GM18517 (cell line): ENCODE results near the gene SAG.
"Not testable (repeated sequence)": the region's sequence is repeated elsewhere in the genome, so short reads cannot be mapped to it uniquely, and the experiment has no call there.

Experiments used
- ATAC-seq: cut with Tn5 transposase; IDR thresholded peaks from one replicate; pipeline ENCODE4 v1.9.1; 2021; ENCODE audit warnings: mild to moderate bottlenecking, moderate library complexity; ENCODE audit not compliant: unreplicated experiment

The SAG gene

DNA sequence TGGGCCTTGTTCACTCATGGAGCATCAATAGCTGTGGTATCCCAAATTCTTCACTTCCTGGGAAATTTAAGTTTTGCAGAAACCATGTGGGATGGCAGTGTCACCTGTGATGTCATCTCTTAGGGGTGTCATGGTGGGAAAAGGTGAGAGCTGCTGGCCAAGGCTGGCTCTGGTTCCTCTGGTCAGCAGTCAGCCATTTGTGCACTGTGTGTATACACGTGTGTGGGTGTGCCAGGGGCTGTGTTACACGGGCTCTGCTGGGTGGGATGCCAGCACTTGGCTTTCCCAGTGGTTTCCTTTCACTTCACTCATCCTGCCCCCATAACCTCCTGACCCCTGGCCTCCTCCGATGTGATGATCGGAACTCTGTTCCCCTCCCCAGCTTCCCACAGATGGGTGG is 21.3 kb downstream of the SAG start:
- no peak for ATAC-seq

DNA sequence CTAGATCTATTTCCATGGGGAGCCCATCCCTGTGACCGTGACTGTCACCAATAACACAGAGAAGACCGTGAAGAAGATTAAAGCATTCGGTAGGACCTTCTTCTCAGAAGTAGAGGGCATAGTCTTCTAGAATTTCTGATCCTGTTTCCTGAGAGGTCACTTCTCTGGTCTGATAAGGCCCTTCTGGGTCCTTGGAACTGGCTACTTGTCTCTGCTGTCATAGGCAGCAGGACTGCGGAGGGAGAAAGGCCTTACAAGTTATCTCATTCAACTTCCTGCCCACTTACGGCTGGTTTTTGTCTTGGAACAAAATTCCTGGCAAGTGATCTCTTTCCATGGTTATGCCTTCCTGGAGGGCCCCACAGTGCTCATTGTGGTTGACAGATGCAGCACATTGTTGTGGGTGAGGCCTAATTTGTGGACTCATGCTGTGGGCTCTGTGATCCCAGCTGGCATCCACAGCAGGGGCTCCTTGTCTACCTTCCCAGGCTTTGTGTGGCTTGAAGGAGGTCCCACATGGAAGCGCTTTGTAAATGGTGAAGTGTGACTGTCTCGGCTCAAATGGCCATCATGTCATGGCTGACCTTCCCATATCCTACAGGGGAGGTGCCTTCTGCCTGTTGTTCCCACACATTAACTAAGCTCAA is 22.0 kb downstream of the SAG start:
- no peak for ATAC-seq

DNA sequence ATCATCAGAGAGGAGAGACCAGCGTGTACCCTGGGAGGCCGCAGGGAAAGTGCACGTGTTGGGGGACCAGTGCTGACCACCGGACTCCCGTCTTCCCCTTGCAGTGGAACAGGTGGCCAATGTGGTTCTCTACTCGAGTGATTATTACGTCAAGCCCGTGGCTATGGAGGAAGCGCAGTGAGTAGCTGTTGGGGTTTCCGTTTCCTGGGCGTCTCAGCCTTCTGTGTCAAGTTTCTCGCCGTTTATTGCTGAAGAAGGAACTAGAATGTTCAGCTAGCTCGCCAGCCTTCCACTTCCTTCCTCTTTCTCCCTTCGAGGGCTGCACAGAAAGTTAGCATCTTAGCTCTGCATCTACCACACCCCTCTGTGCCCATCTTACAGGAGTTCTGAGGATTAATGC is 23.9 kb downstream of the SAG start:
- peak; percentile 89 for ATAC-seq

DNA sequence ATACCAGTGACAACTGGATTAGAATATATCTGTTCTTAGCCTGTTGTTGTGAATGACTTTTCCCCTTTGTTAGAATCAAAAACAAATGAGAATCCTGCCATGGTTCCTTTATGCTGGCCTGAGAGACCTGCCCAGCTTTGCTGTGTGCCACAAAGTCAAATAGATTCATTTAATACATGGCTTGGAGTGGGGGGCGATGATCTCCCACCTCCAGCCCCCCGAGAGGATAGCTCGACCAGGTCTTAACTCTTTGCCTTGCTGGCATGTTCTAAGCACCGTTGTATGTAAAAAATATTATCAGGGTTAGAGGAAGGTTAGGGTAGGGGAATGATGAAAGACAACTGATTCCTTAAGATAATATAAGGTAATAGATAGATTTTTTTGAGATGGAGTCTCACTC is 24.5 kb downstream of the SAG start:
- no peak for ATAC-seq

DNA sequence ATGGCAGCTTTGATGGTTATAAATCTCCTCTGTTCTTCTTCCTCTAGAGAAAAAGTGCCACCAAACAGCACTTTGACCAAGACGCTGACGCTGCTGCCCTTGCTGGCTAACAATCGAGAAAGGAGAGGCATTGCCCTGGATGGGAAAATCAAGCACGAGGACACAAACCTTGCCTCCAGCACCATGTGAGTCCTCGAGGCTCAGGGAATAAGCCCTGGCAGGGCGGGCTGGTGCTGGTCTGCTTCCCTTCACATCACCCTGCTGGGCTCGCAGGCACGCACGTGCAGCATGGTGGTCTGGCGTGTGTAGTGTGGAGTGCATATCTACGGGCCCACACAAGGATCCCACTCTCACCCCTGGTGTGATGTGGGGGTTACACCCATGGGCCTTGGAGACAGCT is 27.3 kb downstream of the SAG start:
- no peak for ATAC-seq

DNA sequence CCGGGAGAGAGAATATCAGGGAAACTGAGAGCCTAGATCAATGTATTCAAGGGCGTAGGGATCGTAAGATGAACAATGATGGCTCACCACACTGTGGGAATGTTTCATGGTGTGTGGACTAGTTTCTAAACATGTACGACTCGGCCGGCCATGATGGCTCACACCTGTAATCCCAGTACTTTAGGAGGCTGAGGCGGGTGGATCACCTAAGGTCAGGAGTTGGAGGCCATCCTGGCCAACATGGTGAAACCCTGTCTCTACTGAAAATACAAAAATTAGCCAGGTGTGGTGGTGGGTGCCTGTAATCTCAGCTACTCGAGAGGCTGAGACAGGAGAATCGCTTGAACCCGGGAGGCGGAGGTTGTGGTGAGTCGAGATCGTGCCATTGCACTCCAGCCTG is 28.5 kb downstream of the SAG start:
- not testable (repeated sequence) for ATAC-seq

DNA sequence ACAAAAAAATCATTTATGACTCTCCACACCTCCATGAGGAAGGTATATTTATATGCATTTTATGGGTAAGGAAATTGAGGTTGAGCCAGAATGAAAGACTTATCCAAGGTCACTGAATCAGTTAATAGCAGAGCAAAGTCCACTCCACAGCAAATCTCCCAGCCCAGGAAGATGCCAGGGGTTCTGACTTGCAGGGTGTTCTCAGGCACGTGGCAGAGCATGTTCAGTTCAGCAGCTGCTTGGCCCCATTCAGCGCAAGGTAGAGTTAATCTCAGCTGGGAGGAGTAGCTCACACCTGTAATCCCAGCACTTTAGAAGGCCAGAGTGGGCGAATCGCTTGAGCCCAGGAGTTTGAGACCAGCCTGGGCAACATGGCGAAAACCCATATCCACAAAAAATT is 28.9 kb downstream of the SAG start:
- no peak for ATAC-seq

DNA sequence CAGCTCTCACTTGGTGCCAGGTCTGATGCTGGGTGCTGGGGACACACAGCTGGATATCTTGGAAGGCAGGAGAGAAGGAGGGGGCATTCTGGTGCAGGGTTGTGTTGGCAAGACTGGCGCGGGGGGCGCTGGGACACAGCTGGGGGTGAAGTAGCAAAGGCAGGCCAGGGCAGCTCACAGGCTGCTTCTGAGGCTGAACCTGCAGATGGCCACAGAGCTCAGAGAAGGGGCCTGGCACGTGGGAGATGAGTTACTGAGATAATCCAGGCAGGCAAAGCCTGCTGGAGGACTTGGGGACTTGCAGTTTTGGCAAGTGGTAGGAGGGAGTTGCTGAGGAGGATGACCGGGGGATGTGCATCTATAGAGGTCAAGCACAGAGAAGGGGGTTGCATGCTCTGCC is 30.4 kb downstream of the SAG start:
- no peak for ATAC-seq

DNA sequence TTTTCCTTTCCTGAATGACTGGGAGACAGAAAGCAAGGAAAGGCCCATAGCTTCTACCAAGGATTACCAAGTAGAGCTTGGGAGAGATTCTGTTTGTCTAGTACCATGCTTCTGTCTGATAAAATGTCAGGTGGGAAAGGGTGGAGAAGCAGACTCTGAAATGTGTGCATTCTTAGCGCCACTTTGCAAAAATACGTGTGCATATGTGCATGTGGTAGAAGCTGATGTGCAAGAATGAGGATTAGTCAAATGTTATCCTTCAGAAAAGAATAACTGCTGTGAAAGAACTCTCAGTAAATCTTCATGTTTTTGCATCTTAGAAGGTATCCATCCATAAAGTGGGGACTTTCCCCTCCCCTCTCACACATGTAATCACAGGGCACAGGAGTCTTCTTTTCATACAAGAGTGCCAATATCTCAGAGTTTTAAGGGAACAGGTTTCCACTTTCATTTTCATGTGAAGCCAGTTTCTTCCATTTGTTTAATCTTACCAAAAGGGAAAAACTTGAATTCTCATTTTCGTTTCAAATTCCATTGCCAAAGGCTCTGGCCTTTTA is 31.3 kb downstream of the SAG start:
- ATAC-seq, result no peak

DNA sequence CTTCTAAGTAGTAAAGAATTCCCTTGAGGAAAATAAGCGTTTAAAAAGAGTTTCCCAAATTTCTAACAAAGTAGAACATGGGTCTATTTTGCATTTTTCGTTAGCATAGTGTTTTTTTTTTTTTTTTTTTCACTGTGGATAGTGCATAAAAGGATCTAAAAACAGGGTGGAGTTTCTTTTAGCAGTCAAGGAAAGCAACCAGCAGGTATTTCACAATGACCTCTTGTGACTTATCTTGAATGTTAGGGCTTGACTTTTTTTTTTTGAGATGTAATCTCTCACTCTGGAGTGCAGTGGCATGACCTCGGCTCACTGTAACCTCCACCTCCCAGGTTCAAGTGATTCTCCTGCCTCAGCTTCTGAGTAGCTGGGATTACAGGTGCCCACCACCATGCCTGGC is 31.8 kb downstream of the SAG start:
- no peak for ATAC-seq

DNA sequence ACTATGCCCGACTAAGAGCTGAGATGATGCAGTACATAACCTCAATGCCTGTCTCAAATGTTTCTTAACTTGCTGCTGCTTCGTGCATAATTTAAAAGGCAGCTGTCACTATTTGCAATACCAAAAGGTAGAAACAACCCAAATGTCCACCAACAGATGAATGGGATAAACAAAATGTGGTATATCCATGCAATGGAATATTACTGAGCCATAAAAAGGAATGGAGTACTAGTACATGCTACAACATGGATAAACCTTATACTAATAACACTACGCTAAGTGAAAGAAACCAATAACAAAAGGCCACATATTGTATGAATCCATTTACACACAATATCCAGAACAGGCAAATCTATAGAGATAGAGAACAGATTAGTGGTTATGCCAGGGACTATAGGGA is 33.7 kb downstream of the SAG start:
- no peak for ATAC-seq

DNA sequence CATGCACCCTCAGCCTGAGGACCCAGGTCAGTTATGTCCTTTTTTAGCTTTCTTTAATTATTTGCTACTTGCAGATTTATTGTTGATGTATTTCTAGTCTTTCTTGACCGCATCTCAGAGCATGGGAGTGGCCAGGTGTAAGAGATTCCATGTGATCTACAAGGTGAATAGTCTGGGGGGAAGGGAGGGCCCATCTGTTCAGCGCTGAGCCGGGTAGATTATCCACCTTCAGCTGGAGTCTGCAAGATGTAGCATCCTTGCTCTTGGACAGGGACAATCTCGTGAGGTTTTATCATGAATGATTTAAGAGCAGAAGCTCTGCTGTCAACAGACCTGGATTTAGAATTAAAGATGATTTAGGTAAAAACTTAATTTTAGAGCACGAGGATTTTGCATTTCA is 34.7 kb downstream of the SAG start:
- ATAC-seq, result no peak

DNA sequence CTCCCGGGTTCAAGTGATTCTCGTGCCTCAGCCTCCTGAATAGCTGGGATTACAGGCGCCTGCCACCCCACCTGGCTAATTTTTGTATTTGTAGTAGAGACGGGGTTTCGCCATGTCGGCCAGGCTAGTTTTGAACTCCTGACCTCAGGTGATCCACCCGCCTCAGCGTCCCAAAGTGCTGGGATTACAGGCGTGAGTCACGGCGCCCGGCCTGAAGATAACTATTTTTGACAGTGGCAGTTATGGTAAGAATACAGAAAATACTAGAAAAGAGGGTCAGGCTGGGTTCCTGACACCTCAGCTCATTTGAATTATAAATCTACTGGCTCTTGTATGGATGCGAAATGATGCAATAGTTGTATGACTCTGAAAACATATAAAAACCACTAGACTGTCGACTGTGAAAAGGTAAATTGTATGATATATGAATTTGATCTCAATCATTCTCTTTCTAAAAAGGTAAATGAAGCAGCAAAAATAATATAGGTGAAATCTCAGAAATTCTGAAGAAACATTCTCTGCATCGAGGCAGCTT is 35.6 kb downstream of the SAG start:
- no peak for ATAC-seq

DNA sequence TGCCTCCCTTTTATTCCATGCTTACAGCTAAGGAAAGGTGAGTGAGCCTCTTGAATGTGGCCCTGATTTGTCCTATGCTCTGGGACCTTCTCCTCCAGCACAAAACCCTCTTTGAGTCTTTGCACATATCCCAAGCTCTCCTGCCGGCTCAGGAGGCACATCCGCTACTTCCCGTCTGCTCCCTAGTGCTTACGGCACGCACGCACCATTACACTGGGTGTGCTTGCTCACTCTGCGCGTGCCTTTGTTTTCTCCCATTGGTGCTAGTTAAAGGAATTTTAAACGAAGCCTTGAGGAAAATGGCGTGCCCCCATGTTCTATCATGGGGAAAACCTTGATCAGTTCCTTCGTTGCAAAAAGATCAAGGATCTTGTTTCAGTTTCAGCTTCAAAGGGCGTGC is 38.8 kb downstream of the SAG start:
- no peak for ATAC-seq

DNA sequence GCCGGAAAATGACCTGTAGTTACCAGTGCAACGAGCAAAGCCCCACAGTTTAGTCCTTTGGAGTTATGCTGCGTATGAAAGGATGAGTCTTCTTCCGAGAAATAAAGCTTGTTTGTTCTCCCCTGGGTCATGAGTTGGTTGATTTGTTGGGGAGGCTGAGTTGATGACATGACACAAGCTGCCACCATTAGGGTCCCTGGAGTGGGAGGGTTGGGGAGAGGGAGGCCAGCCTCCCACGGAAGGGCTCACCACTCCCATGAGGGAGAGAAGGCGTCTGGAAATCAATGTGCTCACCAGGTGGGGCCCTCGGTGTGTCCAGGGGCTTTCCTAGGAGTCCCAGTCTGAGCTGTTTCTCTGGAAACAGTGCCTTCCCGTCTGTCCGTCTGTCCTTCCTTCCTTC is 39.3 kb downstream of the SAG start:
- ATAC-seq, result no peak

DNA sequence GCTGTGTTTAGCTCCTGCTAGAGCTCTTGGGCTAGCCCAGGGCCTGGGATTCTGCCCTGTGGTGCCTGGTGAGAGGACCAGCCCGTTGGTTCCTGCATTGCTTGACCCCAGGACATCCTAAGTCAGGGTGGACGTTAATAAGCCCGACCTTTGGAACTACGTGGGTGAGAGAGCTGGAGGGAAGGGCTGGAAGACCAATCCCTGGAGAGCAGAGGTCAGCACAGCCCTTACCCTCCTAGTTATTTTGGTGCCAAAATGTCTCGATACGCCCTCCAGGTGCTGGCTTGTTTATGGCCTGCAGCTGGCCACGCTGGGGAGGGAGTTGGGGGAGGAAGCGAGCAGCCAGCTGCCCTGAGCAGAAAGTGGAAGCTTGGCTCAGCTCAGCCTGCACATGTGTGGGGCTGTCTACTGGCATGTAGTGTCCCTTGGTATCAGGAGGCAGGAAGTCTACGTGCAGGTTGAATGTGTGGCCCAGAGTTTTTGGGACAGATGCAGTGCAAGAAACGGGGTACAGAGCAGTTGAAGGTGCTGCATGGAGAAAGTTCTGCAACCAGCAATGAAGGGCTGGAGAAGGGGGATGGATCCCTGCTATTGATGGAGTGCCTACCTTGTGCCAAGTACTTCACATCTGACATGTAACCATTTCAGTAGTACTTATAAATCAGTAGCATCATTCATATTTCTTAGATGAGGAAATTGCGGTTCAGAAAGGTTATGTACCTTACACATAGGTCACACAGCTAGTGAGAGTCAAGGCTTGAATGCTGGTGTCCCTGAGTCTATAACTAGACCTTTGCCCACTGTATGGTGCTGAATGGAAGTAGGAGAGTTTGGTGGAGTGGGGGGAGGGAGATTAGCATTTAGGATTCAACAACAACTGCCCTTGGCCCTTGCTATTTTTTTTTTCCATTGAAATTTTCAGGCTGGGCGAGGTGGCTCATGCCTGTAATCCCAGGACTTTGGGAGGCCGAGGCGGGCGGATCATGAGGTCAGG is 41.7 kb downstream of the SAG start:
- peak; percentile 62 for ATAC-seq

DNA sequence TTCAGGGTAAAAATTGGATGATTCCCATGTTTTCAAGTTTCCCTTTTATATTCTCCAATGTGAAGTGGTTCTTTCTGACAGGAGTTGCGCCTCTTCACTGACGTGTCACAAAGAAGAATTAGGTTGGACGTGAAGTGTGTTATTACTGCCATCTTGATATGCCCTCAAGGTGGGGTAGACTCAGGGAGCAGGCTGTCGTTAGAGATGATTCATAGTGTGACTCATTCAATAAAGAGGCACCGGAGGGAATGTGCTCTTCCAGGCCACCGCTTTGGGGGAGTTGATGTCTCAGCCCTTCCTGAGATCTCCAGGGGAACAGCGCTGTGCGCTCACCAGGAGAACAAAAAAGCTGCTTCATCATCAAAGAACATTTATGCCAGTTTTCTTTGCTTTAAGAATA is 43.1 kb downstream of the SAG start:
- no peak for ATAC-seq

DNA sequence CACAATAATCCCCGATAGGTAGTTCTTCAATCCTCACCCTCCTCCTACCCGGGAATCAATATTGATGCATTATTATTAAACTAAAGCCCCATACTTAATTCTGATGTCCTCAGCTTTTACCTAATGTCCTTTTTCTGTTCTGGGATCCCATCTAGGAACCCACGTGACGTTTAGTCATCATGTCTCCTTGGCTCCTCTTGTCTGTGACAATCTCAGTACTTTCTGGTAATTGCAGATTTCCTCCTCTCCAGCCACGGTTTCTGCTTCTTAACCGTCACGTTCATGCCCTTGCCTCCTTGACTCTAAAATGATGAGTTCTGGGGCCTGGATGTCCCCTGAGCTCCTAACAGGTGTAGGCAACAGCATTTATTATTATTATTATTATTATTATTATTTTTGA is 43.8 kb downstream of the SAG start:
- no peak for ATAC-seq

DNA sequence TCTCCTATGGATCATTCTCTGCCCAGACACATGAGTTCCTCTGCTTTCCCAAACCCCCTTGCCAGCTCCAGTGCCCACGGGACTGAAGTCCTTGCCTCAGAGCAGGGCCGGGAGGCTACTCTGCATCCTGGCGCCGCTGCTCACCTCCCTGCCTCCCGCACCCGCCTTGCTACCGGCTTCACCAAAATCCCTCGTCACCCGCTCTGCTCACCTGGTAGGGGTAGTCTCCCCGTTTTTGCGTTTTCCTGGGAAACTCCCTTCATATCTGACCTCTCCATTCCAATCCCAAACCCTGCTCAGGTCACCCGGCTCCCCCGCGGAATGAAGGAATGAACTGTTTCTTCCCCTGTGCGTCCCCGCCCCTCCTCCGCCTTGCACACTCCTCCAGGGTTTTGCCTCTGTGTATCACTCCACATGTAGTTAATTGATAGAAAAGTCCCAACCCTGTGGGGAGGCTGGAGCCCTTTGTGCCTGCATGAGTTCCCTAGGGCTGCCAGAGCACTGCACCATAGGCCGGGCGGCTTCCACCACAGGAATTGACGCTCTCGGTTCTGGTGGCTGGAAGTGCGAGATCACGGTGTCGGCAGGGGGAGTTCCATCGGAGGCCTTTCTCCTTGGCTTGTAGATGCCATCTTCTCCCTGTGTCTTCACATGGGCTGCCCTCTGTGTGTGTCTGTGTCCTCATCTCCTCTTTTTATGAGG is 44.7 kb downstream of the SAG start:
- ATAC-seq, result no peak

DNA sequence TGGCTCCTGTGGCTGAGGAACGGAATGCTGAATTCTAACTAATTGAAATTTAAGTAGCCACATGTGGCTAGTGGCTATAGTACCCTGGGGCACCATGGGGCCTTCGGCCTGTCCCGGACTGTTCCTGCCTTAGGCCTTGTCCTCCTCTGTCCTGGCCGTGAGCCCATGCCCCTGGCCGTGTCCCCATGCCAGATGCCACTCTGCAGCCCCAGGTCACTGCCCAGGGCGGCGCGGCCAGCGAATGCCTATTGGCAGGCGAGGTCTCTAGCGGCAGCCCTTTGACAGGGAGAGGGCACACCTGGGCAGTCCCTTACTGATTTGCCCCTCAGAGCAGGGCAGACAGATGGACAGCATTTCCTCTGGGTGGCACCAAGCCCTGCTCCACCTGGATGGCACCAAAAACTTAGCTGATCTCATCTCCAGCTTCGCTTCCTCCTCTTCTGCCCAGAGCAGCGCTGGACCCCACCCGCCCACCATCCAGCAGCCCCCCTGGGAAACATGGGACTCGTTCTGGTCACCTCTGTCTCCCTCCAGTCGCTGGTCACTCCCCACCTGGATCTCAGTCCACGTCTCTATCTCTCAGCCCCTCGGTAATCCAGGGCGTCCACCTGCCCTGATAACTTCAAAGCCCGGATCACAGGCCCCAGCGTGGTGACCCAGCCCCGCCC is 45.6 kb downstream of the SAG start:
- no peak for ATAC-seq
